Sigmoid colon (tissue), 7 donors: ENCODE measurements around the gene GEMIN2. TPM values are rescaled to one million over a fixed set of nuclear protein-coding genes. Genes with fewer than 3 reads are reported as not detected.
"Not testable (repeated sequence)": the region's sequence is repeated elsewhere in the genome, so short reads cannot be mapped to it uniquely, and the experiment has no call there.

Experiments
- DNase-seq: peaks from one replicate; pipeline ENCODE4 v3.0.0-alpha.2; 2019
- H3K27ac ChIP-seq, 4 donors: fragments of 200-600 bp; sonication (generic); one replicate each; pipeline ENCODE4 v1.5.1; 2016 to 2019; ENCODE audit warnings: mild to moderate bottlenecking in 1 of 4
- H3K27me3 ChIP-seq, 3 donors: fragments of 200-600 bp; sonication (generic); one replicate each; pipeline ENCODE4 v1.5.1; 2019; ENCODE audit warnings: mild to moderate bottlenecking in 1 of 3
- H3K36me3 ChIP-seq, 4 donors: fragments of 200-600 bp; sonication (generic); one replicate each; pipeline ENCODE4 v1.5.1; 2016 to 2019
- H3K4me1 ChIP-seq, 4 donors: fragments of 200-600 bp; sonication (generic); one replicate each; pipeline ENCODE4 v1.5.1; 2017 to 2019
- H3K4me3 ChIP-seq, 4 donors: fragments of 200-600 bp; sonication (generic); one replicate each; pipeline ENCODE4 v1.5.1; 2017 to 2019; ENCODE audit warnings: mild to moderate bottlenecking in 2 of 4, moderate library complexity in 1 of 4
- H3K9me3 ChIP-seq, 4 donors: fragments of 200-600 bp in 3 of 4; sonication (generic) in 3 of 4; one replicate each; pipeline versions ENCODE4 v1.5.1 to v1.6.1; 2013 to 2019
- EP300 ChIP-seq, 4 donors: sonication (generic); formaldehyde crosslinking; IDR thresholded peaks; one replicate each; pipeline ENCODE4 v1.6.1; 2017; ENCODE audit warnings: antibody characterized with exemption in 4 of 4
- POLR2A ChIP-seq, 2 donors: fragments of 450-650 bp; IDR thresholded peaks; one replicate each; pipeline ENCODE4 v1.6.1; 2016; ENCODE audit warnings: antibody characterized with exemption in 2 of 2, mild to moderate bottlenecking in 2 of 2, moderate library complexity in 2 of 2
- POLR2AphosphoS5 ChIP-seq, 4 donors: sonication (generic); formaldehyde crosslinking; IDR thresholded peaks; one replicate each; pipeline ENCODE4 v1.6.1; 2017; ENCODE audit warnings: antibody characterized with exemption in 4 of 4
- WGBS, 2 donors: extraction: QIAGEN DNeasy Blood & Tissue Kit; methylation state at CpG; one replicate each; pipeline ENCODE4 v1.1.7; 2013; 5-methylcytosine and 5-hydroxymethylcytosine counted together
- intact Hi-C: fragments of 100-400 bp; cut with DNase I; formaldehyde crosslinking; loops from one replicate; pipeline ENCODE4 v1.15.1; 2023
- polyA plus RNA-seq, 3 donors: library from polyadenylated mRNA; stranded (reverse); fragments of 200-250 nt; gene quantifications; one replicate each; pipeline ENCODE4 v1.2.3, GENCODE V29; 2013
- total RNA-seq, 4 donors: library from RNA; depleted of rRNA; stranded (reverse); fragments of >200 nt; gene quantifications; one replicate each; pipeline ENCODE4 v1.1.0, GENCODE V29; 2016
- TF ChIP-seq, protein P1 (sequence below), 4 experiments: fragments of 450-650 bp in 3 of 4; fragments of 200-600 bp in 1 of 4; IDR thresholded peaks; one replicate each; pipeline ENCODE4 v1.5.1; 2016 to 2019; ENCODE audit warnings: antibody characterized with exemption in 4 of 4, mild to moderate bottlenecking in 3 of 4, moderate library complexity in 2 of 4
- donor health status: healthy with polysubstance abuse.
- donor health status: Bipolar disorder and iron deficiency.
- donor health status: healthy.

The GEMIN2 gene
- total and polyA plus RNA-seq, 7 donors: 8.0 to 27.8 (median 12.2) TPM

DNA sequence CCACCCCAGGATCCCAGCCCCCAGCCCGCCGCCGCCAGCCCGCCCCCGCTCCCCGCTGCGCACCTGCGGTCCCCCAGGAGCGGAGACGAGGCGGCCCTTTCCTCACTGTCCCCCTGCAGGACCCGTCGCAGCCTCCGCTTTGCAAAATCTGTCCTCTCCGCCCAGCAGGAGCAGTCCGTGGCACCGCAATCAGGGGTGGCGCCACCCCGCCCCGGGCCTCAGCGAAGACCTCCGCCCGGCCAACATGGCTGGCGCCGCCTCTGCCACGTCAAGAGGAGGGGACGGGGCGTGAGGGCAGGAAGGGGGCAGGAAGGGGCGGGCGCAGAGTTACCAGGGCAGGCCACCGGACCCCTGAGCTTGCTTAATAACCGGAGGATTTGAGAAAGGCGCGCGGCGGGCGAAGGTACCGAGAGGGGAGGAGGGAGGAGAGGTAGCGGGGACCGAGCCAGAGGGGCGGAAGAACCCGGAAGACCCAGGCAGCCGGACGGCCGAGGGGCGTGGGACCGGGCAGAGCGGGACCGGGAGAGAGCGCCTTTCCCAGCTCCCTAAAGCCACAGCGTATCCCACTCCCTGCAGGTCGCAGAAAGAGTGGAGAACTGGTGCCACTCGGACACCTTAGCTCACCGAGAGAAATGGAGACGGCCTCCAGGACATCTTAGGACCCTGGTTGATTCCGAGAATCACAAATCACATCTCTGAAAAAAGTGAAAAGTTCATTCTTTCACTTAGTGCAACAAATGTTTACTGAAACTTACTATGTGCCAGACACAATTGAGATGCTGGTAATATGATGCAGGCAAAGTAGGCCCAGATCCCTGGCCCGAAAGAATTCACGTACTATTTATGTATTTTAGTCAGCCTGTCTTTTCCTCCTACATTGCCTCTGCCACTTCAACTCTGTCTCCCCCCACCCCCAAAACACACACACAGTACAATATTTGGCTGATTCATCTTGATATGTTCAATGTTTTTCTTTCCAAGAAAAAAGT is 10.9 kb upstream of the GEMIN2 start, which contains the start of gene SEC23A:
SEC23A (minus strand) TSS at position 267 of the 989 bp plus-strand sequence. CDS start 7,117 bp downstream, outside the sequence.
- Histone ChIP-seq H3K36me3 (no peaks in the 10 kb centered on the region), H3K4me1 (peaks cover 0 to 46% (median 36%) of the 10 kb centered on the region in 4 donors), H3K9me3 (no peaks in the 10 kb centered on the region), H3K27ac (peak within 1 kb of the TSS; percentile 98 to 99 (median 98)), H3K4me3 (peak within 1 kb of the TSS; percentile 82 to 96 (median 94)), H3K27me3 (no peaks in the 10 kb centered on the region)
- 1% methylated on average over 58 of the region's 58 CpGs for WGBS, 2 donors
- DNase-seq: peak; percentile 95
- intact Hi-C loops: loop anchor here (2.0 to 5.0 kb wide), 3 partner anchors 72 to 329 kb away; partner anchors contain the start of genes FBXO33 and PNN
- TF ChIP-seq EP300 (IDR thresholded peaks at IDR 0.05) (no peak), POLR2AphosphoS5 (IDR thresholded peaks at IDR 0.05) (peak; percentile 95 to 97 (median 96)), POLR2A (IDR thresholded peaks at IDR 0.05) (peak; percentile 88)
- TF ChIP-seq, protein P1, sequence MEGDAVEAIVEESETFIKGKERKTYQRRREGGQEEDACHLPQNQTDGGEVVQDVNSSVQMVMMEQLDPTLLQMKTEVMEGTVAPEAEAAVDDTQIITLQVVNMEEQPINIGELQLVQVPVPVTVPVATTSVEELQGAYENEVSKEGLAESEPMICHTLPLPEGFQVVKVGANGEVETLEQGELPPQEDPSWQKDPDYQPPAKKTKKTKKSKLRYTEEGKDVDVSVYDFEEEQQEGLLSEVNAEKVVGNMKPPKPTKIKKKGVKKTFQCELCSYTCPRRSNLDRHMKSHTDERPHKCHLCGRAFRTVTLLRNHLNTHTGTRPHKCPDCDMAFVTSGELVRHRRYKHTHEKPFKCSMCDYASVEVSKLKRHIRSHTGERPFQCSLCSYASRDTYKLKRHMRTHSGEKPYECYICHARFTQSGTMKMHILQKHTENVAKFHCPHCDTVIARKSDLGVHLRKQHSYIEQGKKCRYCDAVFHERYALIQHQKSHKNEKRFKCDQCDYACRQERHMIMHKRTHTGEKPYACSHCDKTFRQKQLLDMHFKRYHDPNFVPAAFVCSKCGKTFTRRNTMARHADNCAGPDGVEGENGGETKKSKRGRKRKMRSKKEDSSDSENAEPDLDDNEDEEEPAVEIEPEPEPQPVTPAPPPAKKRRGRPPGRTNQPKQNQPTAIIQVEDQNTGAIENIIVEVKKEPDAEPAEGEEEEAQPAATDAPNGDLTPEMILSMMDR (IDR thresholded peaks at IDR 0.05): no peak

DNA sequence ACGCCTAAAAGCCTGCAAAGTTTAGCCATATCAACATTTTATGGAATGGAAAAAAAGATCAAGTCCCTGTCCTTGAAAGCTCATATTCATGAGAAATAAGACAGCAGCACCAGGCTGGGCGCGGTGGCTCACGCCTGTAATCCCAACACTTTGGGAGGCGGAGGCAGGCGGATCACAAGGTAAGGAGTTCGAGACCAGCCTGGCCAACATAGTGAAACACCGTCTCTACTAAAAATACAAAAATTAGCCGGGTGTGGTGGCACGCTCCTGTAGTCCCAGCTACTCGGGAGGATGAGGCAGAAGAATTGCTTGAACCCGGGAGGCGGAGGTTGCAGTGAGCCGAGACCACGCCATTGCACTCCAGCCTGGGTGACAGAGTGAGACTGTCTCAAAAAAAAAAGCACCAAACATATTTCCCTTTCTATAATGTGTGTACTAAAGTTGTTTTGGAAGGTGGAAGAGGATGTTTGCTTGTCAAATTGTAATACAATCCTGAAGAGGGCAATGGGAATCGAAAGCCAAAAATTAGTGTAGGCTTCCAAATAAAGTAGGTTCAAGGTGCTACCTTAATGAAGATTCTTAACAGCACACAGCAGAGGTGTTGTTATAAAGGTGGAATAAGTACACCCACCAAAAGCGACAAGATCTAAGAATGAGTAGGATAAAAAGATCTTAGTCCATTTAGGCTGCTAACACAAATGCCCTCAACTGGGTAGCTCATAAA is 9.9 kb upstream of the GEMIN2 start:
- H3K27ac ChIP-seq: peak overlapping the region; percentile 98 to 99 (median 98)
- not testable (repeated sequence) for H3K36me3 ChIP-seq, DNase-seq, H3K27me3 ChIP-seq, H3K9me3 ChIP-seq
- H3K4me3 ChIP-seq: peak overlapping the region; percentile 82 to 96 (median 94)
- H3K4me1 ChIP-seq: peaks cover 0 to 43% (median 32%) of the 10 kb centered on the region in 4 donors
- 71 to 86% methylated on average over 17 of the region's 17 CpGs for WGBS, 2 donors
- intact Hi-C loops: loop anchor here (5.0 kb wide), 2 partner anchors 263 to 328 kb away; partner anchors contain the start of gene FBXO33

DNA sequence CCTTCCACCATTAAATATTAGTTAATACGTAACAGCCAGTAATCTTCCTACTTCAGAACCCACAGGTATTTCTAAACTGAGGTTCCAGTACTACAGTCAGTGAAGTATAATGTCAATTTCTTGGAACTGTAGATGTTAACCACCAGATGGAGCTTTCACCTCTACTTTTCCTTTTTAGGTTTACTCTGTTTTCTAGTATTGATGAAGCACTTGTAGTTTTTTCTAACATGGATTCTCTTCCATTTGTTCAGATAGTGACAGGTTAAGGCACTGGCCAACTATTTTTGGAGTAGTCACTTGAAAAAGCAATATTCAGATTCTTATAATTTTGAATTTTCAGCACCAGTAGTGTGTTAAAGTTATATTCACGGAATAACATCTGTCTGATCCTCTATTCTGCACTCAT is 6.5 kb upstream of the GEMIN2 start:
- intact Hi-C loops: no loop called here
- peaks cover 0 to 13% (median 11%) of the 10 kb centered on the region in 4 donors for H3K4me1 ChIP-seq
- H3K9me3 ChIP-seq: no peaks in the 10 kb centered on the region
- 60 to 72% methylated on average over 2 of the region's 2 CpGs for WGBS, 2 donors
- no peak overlapping the region for H3K4me3 ChIP-seq
- no peaks in the 10 kb centered on the region for H3K27me3 ChIP-seq
- no peak overlapping the region for H3K27ac ChIP-seq
- TF ChIP-seq, protein P1 (IDR thresholded peaks at IDR 0.05): peak in 2 of 4 experiments; percentile 22 to 29
- no peak for TF ChIP-seq POLR2AphosphoS5 (IDR thresholded peaks at IDR 0.05)
- DNase-seq: no peak
- H3K36me3 ChIP-seq: no peaks in the 10 kb centered on the region

DNA sequence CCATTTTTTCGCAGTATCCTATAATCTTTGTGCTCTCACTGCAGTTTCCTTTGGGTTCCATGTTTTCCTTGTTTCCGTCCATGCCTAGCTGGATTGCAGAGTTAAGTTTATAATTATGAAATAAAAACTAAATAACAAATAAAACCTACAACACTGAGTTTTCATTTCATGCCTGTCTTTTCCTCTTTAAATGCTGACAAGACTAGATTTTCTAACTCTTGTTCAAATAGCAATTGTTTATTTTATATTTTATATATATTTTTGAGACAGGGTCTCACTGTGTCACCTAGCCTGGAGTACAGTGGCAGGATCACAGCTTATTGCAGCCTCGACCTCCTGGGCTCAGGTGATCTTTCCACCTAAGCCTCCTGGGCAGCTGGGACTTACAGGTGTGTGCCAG is 5.3 kb upstream of the GEMIN2 start:
- Histone ChIP-seq H3K4me3 (no peak overlapping the region), H3K36me3 (no peaks in the 10 kb centered on the region), H3K27me3 (no peaks in the 10 kb centered on the region), H3K9me3 (no peaks in the 10 kb centered on the region), H3K4me1 (peaks cover 0 to 16% (median 12%) of the 10 kb centered on the region in 4 donors), H3K27ac (no peak overlapping the region)
- no peak for TF ChIP-seq POLR2A (IDR thresholded peaks at IDR 0.05)
- TF ChIP-seq, protein P1 (IDR thresholded peaks at IDR 0.05): no peak
- TF ChIP-seq EP300 (IDR thresholded peaks at IDR 0.05): no peak
- no peak for TF ChIP-seq POLR2AphosphoS5 (IDR thresholded peaks at IDR 0.05)
- intact Hi-C loops: no loop called here
- WGBS, 2 donors: 93 to 96% methylated on average over 3 of the region's 3 CpGs
- DNase-seq: no peak
